Sigmoid colon (tissue), 4 donors: ENCODE measurements around the gene LRRC57.

ENCODE experiments used
- POLR2A ChIP-seq, 2 donors: fragments of 450-650 bp; IDR thresholded peaks; one replicate each; pipeline ENCODE4 v1.6.1; 2016; ENCODE audit warnings: antibody characterized with exemption in 2 of 2, mild to moderate bottlenecking in 2 of 2, moderate library complexity in 2 of 2
- POLR2AphosphoS5 ChIP-seq, 4 donors: sonication (generic); formaldehyde crosslinking; IDR thresholded peaks; one replicate each; pipeline ENCODE4 v1.6.1; 2017; ENCODE audit warnings: antibody characterized with exemption in 4 of 4
- TF ChIP-seq, protein P1 (sequence below), 4 experiments: fragments of 450-650 bp in 3 of 4; fragments of 200-600 bp in 1 of 4; IDR thresholded peaks; one replicate each; pipeline ENCODE4 v1.5.1; 2016 to 2019; ENCODE audit warnings: antibody characterized with exemption in 4 of 4, mild to moderate bottlenecking in 3 of 4, moderate library complexity in 2 of 4

GRCh38 chr15:42577514-42578031, 29.0 kb upstream of the LRRC57 start:
- TF ChIP-seq, protein P1, sequence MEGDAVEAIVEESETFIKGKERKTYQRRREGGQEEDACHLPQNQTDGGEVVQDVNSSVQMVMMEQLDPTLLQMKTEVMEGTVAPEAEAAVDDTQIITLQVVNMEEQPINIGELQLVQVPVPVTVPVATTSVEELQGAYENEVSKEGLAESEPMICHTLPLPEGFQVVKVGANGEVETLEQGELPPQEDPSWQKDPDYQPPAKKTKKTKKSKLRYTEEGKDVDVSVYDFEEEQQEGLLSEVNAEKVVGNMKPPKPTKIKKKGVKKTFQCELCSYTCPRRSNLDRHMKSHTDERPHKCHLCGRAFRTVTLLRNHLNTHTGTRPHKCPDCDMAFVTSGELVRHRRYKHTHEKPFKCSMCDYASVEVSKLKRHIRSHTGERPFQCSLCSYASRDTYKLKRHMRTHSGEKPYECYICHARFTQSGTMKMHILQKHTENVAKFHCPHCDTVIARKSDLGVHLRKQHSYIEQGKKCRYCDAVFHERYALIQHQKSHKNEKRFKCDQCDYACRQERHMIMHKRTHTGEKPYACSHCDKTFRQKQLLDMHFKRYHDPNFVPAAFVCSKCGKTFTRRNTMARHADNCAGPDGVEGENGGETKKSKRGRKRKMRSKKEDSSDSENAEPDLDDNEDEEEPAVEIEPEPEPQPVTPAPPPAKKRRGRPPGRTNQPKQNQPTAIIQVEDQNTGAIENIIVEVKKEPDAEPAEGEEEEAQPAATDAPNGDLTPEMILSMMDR (IDR thresholded peaks at IDR 0.05): no peak
- no peak for TF ChIP-seq POLR2AphosphoS5 (IDR thresholded peaks at IDR 0.05)
- no peak for TF ChIP-seq POLR2A (IDR thresholded peaks at IDR 0.05)
